Coronary artery (tissue), 2 donors: Measurements from ENCODE around the gene CFAP107.

Experiments used
- DNase-seq: peaks from one replicate; pipeline ENCODE4 v3.0.0-alpha.2; 2017; ENCODE audit warnings: low spot score
- H3K27ac ChIP-seq, 2 donors: fragments of 200-600 bp; sonication (generic); one replicate each; pipeline ENCODE4 v1.5.1; 2016 to 2019
- H3K4me3 ChIP-seq: fragments of 200-600 bp; sonication (generic); 2 replicates; pipeline ENCODE4 v1.5.1; 2016; ENCODE audit warnings: mild to moderate bottlenecking, moderate library complexity
- CTCF ChIP-seq: fragments of 200-600 bp; sonication (generic); IDR thresholded peaks from one replicate; pipeline ENCODE4 v1.5.1; 2019; ENCODE audit warnings: antibody characterized with exemption

The CFAP107 gene

GRCh38 chr1:12745992-12746323 lies at the start of gene CFAP107:
Gene CFAP107, plus strand, starts transcription at chr1:12746200. Its CDS starts 231 bp downstream, at chr1:12746431.
- no peak for DNase-seq
- H3K27ac ChIP-seq: no peak within 1 kb of the TSS
- no peak for TF ChIP-seq CTCF
- no peak within 1 kb of the TSS for H3K4me3 ChIP-seq

- Histone ChIP-seq H3K27ac (no peak overlapping the region), H3K4me3 (no peak overlapping the region)
- no peak for TF ChIP-seq CTCF
- DNase-seq: no peak
Observed at GRCh38 chr1:12696658-12697057, 49.3 kb upstream of the CFAP107 start.

- TF ChIP-seq CTCF: no peak
- Histone ChIP-seq H3K27ac (no peak overlapping the region), H3K4me3 (no peak overlapping the region)
- DNase-seq: no peak
Observed at GRCh38 chr1:12697397-12697796, 48.6 kb upstream of the CFAP107 start.

GRCh38 chr1:12703821-12704451 lies 42.1 kb upstream of the CFAP107 start:
- H3K27ac ChIP-seq: no peak overlapping the region
- DNase-seq: no peak
- H3K4me3 ChIP-seq: no peak overlapping the region
- TF ChIP-seq CTCF: no peak

- H3K4me3 ChIP-seq: no peak overlapping the region
- no peak overlapping the region for H3K27ac ChIP-seq
- no peak for TF ChIP-seq CTCF
- no peak for DNase-seq
Observed at GRCh38 chr1:12706061-12706460, 39.9 kb upstream of the CFAP107 start.

GRCh38 chr1:12708396-12709090 lies 37.5 kb upstream of the CFAP107 start:
- no peak for TF ChIP-seq CTCF
- H3K4me3 ChIP-seq: no peak overlapping the region
- H3K27ac ChIP-seq: no peak overlapping the region
- DNase-seq: no peak

- Histone ChIP-seq H3K27ac (no peak overlapping the region), H3K4me3 (no peak overlapping the region)
- TF ChIP-seq CTCF: no peak
- no peak for DNase-seq
Observed at GRCh38 chr1:12709091-12709491, 36.9 kb upstream of the CFAP107 start.
